Measurements from ENCODE around the gene UNC13A.

The UNC13A gene

GRCh38 chr19:17624314-17624991, 63.7 kb downstream of the UNC13A start:
- H3K4me3 ChIP-seq (ENCODE audit: low read depth, low read length), result no peak overlapping the region
- DNase-seq, result no peak
- H3K9me3 ChIP-seq (ENCODE audit: severe bottlenecking), result no peaks in the 10 kb centered on the region
- TF ChIP-seq, protein P1, sequence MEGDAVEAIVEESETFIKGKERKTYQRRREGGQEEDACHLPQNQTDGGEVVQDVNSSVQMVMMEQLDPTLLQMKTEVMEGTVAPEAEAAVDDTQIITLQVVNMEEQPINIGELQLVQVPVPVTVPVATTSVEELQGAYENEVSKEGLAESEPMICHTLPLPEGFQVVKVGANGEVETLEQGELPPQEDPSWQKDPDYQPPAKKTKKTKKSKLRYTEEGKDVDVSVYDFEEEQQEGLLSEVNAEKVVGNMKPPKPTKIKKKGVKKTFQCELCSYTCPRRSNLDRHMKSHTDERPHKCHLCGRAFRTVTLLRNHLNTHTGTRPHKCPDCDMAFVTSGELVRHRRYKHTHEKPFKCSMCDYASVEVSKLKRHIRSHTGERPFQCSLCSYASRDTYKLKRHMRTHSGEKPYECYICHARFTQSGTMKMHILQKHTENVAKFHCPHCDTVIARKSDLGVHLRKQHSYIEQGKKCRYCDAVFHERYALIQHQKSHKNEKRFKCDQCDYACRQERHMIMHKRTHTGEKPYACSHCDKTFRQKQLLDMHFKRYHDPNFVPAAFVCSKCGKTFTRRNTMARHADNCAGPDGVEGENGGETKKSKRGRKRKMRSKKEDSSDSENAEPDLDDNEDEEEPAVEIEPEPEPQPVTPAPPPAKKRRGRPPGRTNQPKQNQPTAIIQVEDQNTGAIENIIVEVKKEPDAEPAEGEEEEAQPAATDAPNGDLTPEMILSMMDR (IDR thresholded peaks at IDR 0.05; ENCODE audit: low read depth, low read length), result no peak
- peaks cover 45% of the 10 kb centered on the region for H3K36me3 ChIP-seq
- no peaks in the 10 kb centered on the region for H3K27me3 ChIP-seq (ENCODE audit: insufficient read depth, low read depth, severe bottlenecking)
- no peak overlapping the region for H3K27ac ChIP-seq

DNA sequence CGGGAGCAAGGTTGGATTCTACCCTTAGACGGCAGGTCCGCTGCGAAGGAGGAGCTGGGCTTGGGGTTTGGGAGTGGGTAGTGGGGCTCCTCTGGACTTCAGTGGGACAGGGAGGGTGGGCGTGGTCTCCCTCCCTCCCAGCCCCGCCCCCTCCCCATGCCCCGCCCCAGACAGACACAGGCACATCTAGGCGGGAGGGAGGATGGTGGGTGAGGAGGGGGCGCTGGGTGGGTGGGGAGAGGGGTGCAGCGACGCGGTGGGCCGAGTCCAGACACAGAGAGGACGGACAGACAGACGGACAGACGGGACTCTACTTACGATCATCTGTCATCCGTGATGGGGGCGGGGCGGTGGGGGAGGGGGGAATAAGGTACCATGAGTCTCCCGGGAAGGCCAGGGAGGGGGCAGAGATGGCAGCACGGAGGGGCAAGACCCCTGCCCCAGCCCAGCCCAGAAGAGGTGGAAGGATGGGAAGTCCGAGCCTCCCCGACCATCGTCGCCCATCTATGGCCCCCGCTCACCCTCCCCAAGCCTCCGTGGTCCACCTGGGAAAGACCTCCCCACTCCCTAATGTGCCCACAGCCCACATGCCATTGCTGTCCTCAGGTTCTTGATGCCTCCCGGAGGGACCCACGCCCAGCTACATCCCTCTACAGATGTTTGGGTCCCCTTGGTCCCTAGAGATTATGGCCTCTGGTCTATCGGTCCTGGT, 64.8 kb downstream of the UNC13A start:
- H3K4me3 ChIP-seq (ENCODE audit: low read depth, low read length), result no peak overlapping the region
- H3K27me3 ChIP-seq (ENCODE audit: insufficient read depth, low read depth, severe bottlenecking), result no peaks in the 10 kb centered on the region
- H3K27ac ChIP-seq, result no peak overlapping the region
- peaks cover 45% of the 10 kb centered on the region for H3K36me3 ChIP-seq
- no peak for DNase-seq
- no peaks in the 10 kb centered on the region for H3K9me3 ChIP-seq (ENCODE audit: severe bottlenecking)
- TF ChIP-seq, protein P1 (IDR thresholded peaks at IDR 0.05; ENCODE audit: low read depth, low read length), result no peak

DNA sequence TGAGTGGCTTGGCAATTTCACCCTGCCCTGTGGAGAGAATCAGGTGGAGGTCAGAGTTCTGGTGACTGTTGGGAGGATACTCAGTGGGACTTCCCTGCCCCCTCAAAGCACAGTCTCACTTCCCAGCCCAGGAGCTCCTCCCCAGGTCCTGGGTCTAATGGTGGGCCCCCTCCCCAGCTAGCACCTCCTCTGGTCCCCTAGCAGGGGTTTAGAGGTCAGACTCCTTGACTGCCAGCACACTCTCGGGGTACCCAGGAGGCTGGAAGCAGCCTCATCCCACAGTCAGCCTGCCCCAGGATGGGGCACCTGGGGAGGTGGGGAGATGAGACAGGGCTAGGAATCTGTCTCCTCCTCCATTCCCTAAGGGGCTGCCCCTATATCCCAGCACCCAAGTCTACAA, 67.5 kb downstream of the UNC13A start:
- no peak overlapping the region for H3K27ac ChIP-seq
- TF ChIP-seq, protein P1 (IDR thresholded peaks at IDR 0.05; ENCODE audit: low read depth, low read length), result no peak

GRCh38 chr19:17618936-17619335, 69.2 kb downstream of the UNC13A start:
- no peak overlapping the region for H3K27ac ChIP-seq
- DNase-seq, result no peak
- no peaks in the 10 kb centered on the region for H3K9me3 ChIP-seq (ENCODE audit: severe bottlenecking)
- H3K27me3 ChIP-seq (ENCODE audit: insufficient read depth, low read depth, severe bottlenecking), result no peaks in the 10 kb centered on the region
- H3K36me3 ChIP-seq, result peaks cover 40% of the 10 kb centered on the region
- H3K4me3 ChIP-seq (ENCODE audit: low read depth, low read length), result no peak overlapping the region
- TF ChIP-seq, protein P1 (IDR thresholded peaks at IDR 0.05; ENCODE audit: low read depth, low read length), result no peak

More for the DNA sequence above, 67.5 kb downstream of the UNC13A start:
- no peak for DNase-seq
- Histone ChIP-seq H3K27me3 (ENCODE audit: insufficient read depth, low read depth, severe bottlenecking) (no peaks in the 10 kb centered on the region), H3K4me3 (ENCODE audit: low read depth, low read length) (no peak overlapping the region), H3K36me3 (peaks cover 50% of the 10 kb centered on the region), H3K9me3 (ENCODE audit: severe bottlenecking) (no peaks in the 10 kb centered on the region)

DNA sequence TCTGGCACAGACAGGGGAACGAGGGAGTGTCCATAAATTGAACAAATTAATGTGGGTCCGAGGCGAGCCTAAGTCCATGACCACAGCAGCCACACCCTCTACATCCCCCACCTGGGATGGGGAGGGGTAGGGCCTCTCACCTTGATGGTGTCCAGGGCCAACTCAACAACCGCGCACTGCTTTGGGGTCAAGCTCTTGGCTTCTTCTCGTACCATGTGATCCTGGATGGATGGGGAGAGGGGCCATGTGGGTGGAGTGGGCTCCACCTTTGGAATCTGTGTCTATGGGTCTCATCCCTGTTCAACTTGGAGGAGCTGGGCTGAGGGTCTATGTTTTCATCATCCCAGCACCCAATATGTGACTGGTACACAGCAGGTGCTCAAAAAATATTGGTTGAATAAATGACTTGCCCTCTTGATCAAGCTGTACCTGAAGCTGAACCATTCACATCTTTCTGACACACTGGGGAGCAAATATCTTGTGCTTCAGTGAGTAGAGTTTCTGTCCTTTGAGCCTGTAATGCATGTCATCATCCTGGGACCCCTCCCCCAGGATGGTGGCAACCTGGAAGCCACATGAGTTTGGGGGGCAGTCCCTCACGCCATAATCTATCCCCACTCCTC, 69.8 kb downstream of the UNC13A start:
- no peak for DNase-seq
- no peaks in the 10 kb centered on the region for H3K9me3 ChIP-seq (ENCODE audit: severe bottlenecking)
- H3K36me3 ChIP-seq, result peaks cover 36% of the 10 kb centered on the region
- H3K4me3 ChIP-seq (ENCODE audit: low read depth, low read length), result no peak overlapping the region
- H3K27me3 ChIP-seq (ENCODE audit: insufficient read depth, low read depth, severe bottlenecking), result no peaks in the 10 kb centered on the region
- TF ChIP-seq, protein P1 (IDR thresholded peaks at IDR 0.05; ENCODE audit: low read depth, low read length), result no peak
- no peak overlapping the region for H3K27ac ChIP-seq

Measured in WERI-Rb-1 (cell line).